Gastrocnemius medialis (tissue), 4 donors: ENCODE data around the gene VWA3B.

ENCODE experiments used
- POLR2A ChIP-seq, 2 donors: fragments of 450-650 bp; IDR thresholded peaks; one replicate each; pipeline ENCODE4 v1.6.1; 2017; ENCODE audit warnings: antibody characterized with exemption in 2 of 2, mild to moderate bottlenecking in 2 of 2, moderate library complexity in 2 of 2
- TF ChIP-seq, protein P1 (sequence below), 5 experiments: fragments of 450-650 bp in 3 of 5; fragments of 200-600 bp in 2 of 5; sonication (generic) in 2 of 5; IDR thresholded peaks in 4 of 5; conservative IDR thresholded peaks in 1 of 5; 1 replicate in 4 of 5; 2 replicates in 1 of 5; pipeline ENCODE4 v1.5.1; 2016 to 2019; ENCODE audit warnings: antibody characterized with exemption in 5 of 5, mild to moderate bottlenecking in 3 of 5, moderate library complexity in 3 of 5

DNA sequence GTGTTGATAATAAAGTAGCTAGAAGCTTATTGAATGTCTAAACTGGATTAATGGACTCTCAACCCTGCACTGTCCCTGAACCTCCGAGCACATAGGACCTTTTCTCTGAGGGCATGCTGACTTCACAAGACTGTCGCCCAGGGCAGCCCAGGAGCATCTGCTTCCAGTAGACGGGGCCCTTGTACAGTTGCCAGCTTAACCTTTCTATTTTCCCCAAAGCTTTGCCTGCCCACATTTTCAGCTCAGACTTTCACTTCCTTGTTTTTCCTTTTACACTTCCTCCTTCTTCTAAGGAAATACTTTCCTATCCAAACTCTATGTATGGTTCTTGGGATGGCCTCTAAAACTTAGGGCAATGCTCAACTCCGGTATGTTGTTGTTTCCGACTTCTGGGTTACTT lies 1.3 kb downstream of the VWA3B start:
- no peak for TF ChIP-seq POLR2A (IDR thresholded peaks at IDR 0.05)
- TF ChIP-seq, protein P1, sequence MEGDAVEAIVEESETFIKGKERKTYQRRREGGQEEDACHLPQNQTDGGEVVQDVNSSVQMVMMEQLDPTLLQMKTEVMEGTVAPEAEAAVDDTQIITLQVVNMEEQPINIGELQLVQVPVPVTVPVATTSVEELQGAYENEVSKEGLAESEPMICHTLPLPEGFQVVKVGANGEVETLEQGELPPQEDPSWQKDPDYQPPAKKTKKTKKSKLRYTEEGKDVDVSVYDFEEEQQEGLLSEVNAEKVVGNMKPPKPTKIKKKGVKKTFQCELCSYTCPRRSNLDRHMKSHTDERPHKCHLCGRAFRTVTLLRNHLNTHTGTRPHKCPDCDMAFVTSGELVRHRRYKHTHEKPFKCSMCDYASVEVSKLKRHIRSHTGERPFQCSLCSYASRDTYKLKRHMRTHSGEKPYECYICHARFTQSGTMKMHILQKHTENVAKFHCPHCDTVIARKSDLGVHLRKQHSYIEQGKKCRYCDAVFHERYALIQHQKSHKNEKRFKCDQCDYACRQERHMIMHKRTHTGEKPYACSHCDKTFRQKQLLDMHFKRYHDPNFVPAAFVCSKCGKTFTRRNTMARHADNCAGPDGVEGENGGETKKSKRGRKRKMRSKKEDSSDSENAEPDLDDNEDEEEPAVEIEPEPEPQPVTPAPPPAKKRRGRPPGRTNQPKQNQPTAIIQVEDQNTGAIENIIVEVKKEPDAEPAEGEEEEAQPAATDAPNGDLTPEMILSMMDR (IDR thresholded peaks at IDR 0.05 in 4 of 5, conservative IDR thresholded peaks at IDR 0.05 in 1 of 5), result no peak
